Measurements from ENCODE around the gene ANKRD55.

The ANKRD55 gene

GRCh38 chr5:56053363-56053762 lies 179.8 kb downstream of the ANKRD55 start:
- Histone ChIP-seq H3K4me3 (no peak overlapping the region), H3K27ac (no peak overlapping the region)
- no peak for TF ChIP-seq CTCF (IDR thresholded peaks at IDR 0.05)
- DNase-seq (ENCODE audit: low spot score), result no peak

GRCh38 chr5:56052735-56053134 lies 180.4 kb downstream of the ANKRD55 start:
- Histone ChIP-seq H3K27ac (no peak overlapping the region), H3K4me3 (no peak overlapping the region)
- no peak for DNase-seq (ENCODE audit: low spot score)
- TF ChIP-seq CTCF (IDR thresholded peaks at IDR 0.05), result no peak

GRCh38 chr5:56050551-56051255 lies 182.4 kb downstream of the ANKRD55 start:
- TF ChIP-seq CTCF (IDR thresholded peaks at IDR 0.05), result no peak
- DNase-seq (ENCODE audit: low spot score), result no peak
- H3K27ac ChIP-seq, result peak overlapping the region in 1 of 2 donors; percentile 9
- no peak overlapping the region for H3K4me3 ChIP-seq
